GM18508 (cell line): ENCODE results near the gene HPD.
"Not testable (repeated sequence)": the region's sequence is repeated elsewhere in the genome, so short reads cannot be mapped to it uniquely, and the experiment has no call there.

Experiments
- ATAC-seq: cut with Tn5 transposase; IDR thresholded peaks from one replicate; pipeline ENCODE4 v1.9.1; 2021; ENCODE audit warnings: moderate number of reproducible peaks; ENCODE audit not compliant: insufficient read depth, unreplicated experiment

HPD gene

DNA sequence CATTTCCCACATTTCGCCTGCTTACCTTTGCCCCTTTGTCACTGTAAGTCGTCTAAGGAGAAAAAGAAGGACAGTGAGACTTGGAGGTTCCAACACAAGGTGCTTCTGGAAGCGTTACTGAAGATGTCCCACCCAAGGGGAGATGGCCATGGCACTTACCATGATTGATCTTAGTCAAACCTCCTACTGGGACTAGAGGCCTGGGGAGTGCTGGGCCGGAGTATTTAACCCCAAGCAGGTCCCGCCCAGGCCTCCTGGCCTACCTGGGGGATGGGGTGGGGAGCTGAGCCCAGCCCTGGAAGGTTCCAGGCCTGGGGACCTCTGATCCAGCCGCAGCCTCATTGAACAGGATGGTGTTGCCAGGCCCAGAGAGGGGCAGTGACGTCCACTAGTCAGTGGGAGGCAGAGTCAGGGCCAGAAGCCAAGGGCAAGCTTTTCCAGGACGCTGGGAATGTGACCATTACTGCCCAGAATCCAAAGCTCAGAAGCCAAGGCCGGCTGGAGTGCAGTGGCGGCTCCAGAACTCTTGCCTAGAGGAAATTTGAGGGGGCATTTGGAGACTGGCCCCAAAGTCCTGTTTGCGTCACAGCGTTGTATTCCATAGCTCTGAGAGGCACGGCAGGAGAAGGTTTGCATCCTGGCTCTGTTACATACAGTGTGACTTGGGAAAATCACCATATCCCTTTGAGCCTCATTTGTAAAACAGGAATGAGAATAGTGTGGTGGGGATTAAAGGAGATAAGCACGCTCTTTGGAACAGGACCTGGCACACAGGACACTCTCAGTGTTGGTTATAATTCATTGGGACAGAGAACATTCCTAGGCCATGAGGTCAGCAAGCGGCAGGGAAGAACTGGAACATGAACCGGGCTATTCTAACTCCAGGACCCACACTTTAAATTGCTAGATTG lies at the start of gene HPD:
Gene HPD (minus strand): TSS at position 198 of the 911 bp plus-strand sequence. CDS start 36 bp downstream, at position 162.
- ATAC-seq = no peak

DNA sequence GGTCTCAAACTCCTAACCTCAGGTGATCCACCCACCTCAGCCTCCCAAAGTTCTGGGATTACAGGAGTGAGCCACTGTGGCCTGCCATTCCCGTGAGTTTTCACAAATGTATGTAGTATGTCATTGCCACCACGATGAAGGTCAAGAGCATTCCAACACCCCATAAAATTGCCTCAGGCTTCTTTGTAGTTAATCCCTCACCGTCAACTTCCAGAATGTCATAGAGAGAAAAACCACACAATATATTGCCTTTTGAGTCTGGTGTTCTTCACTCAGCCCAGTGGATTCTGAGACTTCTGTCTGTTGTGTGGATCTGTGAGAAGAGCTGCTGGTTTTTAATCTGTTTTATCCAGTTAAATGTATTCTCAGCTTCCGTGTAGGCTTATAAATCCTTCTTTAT lies 47.1 kb upstream of the HPD start:
- ATAC-seq = no peak

DNA sequence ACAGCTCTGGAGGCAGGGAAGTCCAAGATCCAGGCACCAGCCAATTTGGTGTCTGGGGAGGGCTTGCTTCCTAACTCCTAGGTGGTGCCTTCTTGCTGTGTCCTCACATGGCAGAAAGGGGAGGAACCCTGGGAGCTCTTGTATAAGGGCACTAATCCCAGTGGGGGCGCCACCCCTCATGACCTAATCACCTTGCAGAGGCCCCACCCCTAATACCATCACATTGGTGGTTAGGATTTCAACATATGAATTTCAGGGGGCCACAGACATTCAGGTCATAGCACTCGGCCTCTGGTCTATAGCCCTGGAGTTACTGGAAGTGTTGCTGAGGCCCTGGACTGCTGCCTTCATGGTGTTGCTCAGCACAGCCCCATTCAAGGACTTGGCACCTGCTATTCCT lies 44.5 kb upstream of the HPD start:
- ATAC-seq = no peak

- no peak for ATAC-seq
Observed at GRCh38 chr12:121899590-121899989, 40.9 kb upstream of the HPD start.

DNA sequence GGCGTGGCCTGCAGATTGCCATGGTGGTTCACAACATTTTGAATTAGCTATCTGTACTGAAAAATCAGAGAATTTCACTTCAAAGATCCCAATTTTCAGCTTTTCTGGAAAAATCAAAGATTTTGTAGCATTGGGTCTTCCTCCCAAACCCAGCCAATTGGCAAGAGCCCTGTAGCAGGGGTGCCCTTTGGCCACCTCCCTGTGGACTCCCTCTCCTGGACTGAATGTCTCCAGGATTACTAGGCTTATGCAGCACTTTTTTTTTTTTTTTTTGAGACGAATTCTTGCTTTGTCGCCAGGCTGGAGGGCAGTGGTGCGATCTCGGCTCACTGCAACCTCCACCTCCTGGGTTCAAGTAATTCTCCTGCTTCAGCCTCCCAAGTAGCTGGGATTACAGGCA lies 39.6 kb upstream of the HPD start:
- ATAC-seq = no peak

DNA sequence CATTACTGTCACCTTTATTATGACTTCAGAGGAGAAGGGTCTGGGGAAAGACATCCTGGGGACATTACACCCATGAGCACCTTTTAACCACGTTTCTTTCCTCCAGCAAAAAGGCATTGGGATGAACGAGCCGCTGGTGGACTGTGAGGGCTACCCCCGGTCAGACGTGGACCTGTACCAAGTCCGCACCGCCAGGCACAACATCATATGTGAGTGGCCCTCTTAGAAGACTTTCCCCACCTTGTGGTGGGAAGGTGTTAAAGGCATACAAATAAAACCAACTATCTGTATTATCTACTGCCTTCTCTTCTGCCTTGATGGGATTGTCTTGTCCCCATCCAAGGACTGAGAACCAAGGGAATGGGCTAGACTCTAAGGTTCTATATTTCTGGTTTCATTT lies 36.0 kb upstream of the HPD start:
- no peak for ATAC-seq

GRCh38 chr12:121893961-121894460 lies 35.4 kb upstream of the HPD start:
- ATAC-seq = no peak

DNA sequence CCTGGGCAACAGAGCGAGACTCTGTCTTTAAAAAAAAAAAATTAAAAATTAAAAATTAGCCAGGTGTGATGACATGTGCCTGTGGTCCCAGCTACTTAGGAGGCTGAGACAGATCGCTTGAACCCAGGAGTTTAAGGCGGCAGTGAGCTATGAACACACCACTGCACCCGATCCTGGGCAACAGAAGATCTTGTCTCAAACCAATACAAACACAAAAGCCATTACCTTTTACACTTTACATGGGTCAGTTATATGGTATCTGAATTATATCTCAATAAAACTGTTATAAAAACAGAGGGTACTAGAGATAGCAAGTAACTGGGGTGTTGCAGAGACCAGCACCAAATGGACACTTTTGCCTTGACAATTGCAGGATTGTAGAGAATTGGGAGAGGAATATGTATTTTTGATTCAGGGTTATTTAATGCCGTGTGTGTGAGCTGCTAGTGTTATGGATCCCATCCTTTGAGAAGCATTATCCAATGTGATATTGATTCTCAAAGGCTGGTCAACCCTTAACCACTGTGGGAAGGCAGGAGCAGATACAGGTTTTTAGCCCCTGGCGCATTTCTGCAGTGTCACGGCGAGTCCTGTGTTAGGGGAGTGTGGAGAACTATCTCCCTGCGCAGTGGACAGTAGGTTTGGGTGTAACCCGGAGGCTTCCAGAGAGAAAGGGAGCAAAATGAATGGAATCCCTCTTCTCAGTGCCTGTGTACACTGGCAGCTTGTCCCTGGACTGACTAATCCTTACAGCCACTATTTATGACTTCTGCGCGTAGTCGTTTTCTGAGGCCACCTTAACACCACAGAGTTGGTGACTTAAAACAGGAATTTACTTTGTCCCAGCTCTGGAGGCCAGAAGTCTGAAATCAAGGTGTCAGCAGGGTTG lies 34.3 kb upstream of the HPD start:
- no peak for ATAC-seq

DNA sequence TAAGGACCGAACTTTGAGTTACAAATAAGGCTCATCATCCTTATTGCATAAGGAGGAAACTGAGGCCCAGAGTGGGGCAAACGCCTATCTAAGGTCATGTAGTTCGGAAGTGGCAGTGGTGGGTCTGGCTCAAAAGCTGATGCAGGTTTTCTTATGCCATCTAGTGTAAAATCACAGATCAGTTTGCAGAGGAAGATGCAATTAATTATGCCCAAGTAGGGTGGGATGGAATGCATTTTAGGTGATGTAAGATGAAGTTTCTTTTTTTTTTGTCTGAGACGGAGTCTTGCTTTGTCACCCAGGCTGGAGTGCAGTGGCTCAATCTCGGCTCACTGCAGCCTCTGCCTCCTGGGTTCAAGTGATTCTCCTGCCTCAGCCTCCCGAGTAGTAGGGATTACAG lies 31.0 kb upstream of the HPD start:
- not testable (repeated sequence) for ATAC-seq

GRCh38 chr12:121889274-121889624 lies 30.6 kb upstream of the HPD start:
- ATAC-seq = no peak

GRCh38 chr12:121888478-121889273 lies 30.0 kb upstream of the HPD start, which contains the start of gene PSMD9:
Gene PSMD9 (plus strand): TSS chr12:121888790. CDS start chr12:121888857, 67 bp downstream.
- ATAC-seq = peak; percentile 64

- no peak for ATAC-seq
Observed at GRCh38 chr12:121888083-121888477, 29.4 kb upstream of the HPD start.

DNA sequence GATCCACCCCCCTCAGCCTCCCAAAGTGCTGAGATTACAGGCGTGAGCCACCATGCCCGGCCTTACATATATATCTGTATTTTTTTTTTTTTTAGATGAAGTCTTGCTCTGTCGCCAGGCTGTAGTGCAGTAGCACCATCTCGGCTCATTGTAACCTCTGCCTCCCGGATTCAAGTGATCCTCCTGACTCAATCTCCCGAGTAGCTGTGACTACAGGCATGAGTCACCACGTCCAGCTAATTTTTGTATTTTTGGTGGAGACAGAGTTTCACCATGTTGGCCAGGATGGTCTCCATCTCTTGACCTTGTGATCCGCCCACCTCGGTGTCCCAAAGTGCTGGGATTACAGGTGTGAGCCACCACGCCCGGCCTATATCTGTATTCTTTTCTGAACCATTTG lies 26.5 kb upstream of the HPD start:
- not testable (repeated sequence) for ATAC-seq

- ATAC-seq = no peak
Observed at GRCh38 chr12:121883315-121883660, 24.6 kb upstream of the HPD start.

GRCh38 chr12:121876080-121876447 lies 17.4 kb upstream of the HPD start:
- ATAC-seq = not testable (repeated sequence)

DNA sequence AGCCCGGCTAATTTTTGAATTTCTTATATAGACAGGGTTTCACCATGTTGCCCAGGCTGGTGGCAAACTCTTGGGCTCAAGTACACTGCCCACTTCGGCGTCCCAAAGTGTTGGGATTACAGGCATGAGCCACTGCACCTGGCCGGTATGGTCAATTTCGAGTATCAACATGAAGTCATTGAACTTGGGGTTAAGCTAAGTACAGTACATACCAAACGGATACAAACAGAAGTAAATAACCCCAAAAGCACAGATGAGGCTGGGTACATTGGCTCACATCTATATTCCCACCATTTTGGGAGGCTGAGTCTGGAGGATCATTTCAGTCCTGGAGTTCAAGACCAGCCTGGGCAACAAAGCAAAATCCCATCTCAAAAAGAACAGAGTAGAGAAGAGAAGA lies 16.9 kb upstream of the HPD start:
- ATAC-seq = no peak

GRCh38 chr12:121874071-121874470 lies 15.4 kb upstream of the HPD start:
- ATAC-seq = no peak

DNA sequence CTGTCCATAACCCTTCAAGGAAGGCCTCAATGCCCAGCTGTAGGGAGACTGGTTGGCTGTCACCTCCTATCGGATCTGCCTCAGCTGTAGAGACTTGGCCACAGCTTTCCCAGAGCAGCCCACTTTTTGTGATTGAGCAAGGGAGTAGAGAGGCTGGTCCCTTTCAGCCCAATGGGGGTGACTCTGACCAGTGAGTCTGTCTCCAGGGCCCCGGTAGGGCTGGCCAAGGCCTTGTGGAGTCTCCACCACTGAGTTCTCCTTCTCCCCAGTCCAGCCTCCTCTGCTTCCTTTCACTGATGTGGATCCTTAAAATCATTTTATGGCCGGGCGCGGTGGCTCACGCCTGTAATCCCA lies 14.5 kb upstream of the HPD start:
- ATAC-seq = no peak

GRCh38 chr12:121872546-121873215 lies 14.0 kb upstream of the HPD start:
- no peak for ATAC-seq

DNA sequence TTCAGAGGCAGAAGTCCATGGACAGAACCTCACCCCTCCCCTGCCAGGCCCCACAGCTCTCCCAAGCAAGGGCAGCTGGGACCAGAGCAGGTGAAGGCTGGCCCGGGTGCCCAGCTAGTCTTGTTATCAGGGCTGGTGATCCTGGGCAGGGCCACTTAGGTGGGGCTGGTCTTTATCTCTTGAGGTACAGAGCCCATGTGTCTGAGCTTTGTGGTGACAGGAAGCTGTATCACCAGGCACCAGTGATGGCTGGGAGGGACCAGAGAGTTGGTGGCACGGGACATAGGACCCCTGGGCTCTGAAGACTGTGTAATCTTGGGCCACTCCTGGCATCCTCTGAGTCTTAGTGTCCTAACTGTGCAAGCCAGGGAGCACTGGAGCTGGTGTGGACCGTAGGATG lies 12.8 kb upstream of the HPD start:
- no peak for ATAC-seq
